ENCODE results near the gene P2RX2. TPM values are rescaled to one million over a fixed set of nuclear protein-coding genes. Genes with fewer than 3 reads are reported as not detected.

P2RX2 gene
- total RNA-seq, 1 donor from 2014 or later: not detected

DNA sequence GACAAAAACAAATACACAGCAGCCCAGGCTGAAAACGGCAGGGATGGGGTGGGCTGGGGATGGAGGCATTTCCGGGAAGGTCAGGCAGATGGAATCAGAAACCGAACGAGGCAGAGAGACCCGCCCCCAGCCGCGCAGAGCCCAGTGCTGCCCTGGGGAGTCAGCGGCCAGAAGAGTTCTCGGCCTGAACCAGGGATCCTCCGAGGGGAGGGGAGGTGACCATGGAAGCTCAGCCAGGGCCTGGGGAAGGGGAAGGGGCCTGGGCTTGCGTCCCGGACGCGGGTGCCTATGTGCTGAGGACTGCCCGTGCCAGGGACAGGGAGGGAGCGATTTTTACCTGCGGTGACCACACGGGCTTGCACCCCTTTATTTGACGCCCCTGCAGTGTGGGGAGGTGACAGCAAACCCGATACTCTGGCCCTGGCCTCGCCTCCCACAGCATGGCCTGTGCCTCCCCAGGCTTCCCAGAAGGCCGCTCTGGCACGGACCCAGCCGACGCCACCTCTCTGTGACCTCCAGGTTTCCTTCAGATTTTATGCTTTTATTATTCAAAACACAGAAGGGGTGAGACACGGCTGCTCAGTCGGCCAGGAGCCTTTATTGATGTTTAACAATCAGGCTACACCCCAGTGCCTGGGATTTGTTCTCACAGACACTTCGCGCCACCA is 15.9 kb upstream of the P2RX2 start:
- H3K4me1 Mint-ChIP-seq (ENCODE audit: low read depth, unreplicated experiment): peaks cover 3% of the 10 kb centered on the region
- peak overlapping the region; percentile 26 for H3K4me2 ChIP-seq (ENCODE audit: low read length)
- H3K4me3 ChIP-seq (ENCODE audit: insufficient read depth, low read depth, low read length): no peak overlapping the region
- DNase-seq (ENCODE audit: low read depth) (no peak), FAIRE-seq (no peak)
- no peak overlapping the region for H3K27ac ChIP-seq (ENCODE audit: low read depth, low read length)
- H3K9me3 ChIP-seq (ENCODE audit: insufficient read depth, low read depth, low read length): no peaks in the 10 kb centered on the region
- H3K9ac ChIP-seq (ENCODE audit: low read length): no peak overlapping the region
- TF ChIP-seq, protein P1, sequence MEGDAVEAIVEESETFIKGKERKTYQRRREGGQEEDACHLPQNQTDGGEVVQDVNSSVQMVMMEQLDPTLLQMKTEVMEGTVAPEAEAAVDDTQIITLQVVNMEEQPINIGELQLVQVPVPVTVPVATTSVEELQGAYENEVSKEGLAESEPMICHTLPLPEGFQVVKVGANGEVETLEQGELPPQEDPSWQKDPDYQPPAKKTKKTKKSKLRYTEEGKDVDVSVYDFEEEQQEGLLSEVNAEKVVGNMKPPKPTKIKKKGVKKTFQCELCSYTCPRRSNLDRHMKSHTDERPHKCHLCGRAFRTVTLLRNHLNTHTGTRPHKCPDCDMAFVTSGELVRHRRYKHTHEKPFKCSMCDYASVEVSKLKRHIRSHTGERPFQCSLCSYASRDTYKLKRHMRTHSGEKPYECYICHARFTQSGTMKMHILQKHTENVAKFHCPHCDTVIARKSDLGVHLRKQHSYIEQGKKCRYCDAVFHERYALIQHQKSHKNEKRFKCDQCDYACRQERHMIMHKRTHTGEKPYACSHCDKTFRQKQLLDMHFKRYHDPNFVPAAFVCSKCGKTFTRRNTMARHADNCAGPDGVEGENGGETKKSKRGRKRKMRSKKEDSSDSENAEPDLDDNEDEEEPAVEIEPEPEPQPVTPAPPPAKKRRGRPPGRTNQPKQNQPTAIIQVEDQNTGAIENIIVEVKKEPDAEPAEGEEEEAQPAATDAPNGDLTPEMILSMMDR (IDR thresholded peaks at IDR 0.05; ENCODE audit: insufficient read depth, low read depth, low read length): no peak
- no peak for TF ChIP-seq EZH2 (IDR thresholded peaks at IDR 0.05; ENCODE audit: insufficient read depth, low read length)
- no peak overlapping the region for H2AFZ ChIP-seq (ENCODE audit: low read depth, low read length)
- peaks cover 4% of the 10 kb centered on the region for H3K4me1 ChIP-seq (ENCODE audit: insufficient read depth, low read length)
- H3K36me3 Mint-ChIP-seq (ENCODE audit: low read depth, unreplicated experiment): no peaks in the 10 kb centered on the region
- H3K27ac Mint-ChIP-seq (ENCODE audit: unreplicated experiment): no peak overlapping the region
- H3K4me3 Mint-ChIP-seq (ENCODE audit: unreplicated experiment): no peak overlapping the region
- peaks cover 51% of the 10 kb centered on the region for H3K27me3 ChIP-seq (ENCODE audit: insufficient read depth, low read length)
- no peaks in the 10 kb centered on the region for H4K20me1 ChIP-seq (ENCODE audit: insufficient read depth, low read length)
- H3K36me3 ChIP-seq (ENCODE audit: insufficient read depth, low read length): no peaks in the 10 kb centered on the region
- H3K79me2 ChIP-seq (ENCODE audit: insufficient read depth, low read length): no peaks in the 10 kb centered on the region
- H3K27me3 Mint-ChIP-seq (ENCODE audit: low read depth, unreplicated experiment): peaks cover 41% of the 10 kb centered on the region
- no peaks in the 10 kb centered on the region for H3K9me3 Mint-ChIP-seq (ENCODE audit: unreplicated experiment)

DNA sequence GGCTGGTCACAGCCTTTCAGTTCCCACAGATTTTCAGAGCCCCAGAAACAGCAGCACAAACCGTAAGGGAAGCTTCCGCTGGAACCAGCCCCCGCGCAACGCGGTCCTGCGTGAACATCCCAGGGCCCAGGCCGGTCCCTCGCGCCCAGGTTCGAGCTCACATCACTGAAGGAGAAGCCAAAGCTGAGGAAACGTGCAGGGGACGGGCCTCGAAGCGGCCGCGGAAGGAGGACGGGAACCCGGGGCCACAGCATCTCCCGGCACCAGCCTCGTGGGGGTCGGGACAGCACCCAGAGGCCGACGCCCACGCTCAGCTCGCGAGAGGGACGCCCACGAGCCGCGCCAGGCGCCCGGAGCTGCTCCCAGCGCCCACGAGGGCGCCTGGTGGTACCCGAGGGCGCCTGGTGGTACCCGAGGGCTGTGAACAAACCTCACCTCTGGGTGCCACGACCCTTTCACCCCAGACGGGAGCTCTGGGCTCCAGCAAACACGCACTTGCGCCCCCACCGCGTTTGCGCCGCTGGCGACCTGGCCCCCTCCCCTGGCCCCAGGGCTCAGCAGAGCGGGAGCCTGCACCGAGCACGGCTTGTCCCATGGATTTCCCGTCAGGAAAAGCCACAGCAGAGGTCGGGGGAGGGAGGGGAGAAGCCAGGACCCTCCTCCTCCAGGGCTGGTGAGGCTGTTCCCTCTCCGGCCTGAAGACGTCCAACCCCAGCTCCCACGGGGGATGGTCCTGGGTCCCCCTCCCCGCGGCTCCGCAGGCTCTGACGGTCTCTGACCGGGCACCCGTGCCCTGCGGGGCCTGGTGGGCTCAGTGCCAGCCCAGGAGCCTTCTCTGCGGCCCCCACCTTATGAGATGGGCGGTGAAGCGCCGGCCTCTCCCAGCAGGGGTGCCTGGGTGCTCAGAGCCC is 15.1 kb upstream of the P2RX2 start:
- Histone ChIP-seq H3K27ac (ENCODE audit: low read depth, low read length) (no peak overlapping the region), H3K4me2 (ENCODE audit: low read length) (no peak overlapping the region), H2AFZ (ENCODE audit: low read depth, low read length) (no peak overlapping the region), H3K9me3 (ENCODE audit: insufficient read depth, low read depth, low read length) (no peaks in the 10 kb centered on the region), H3K27me3 (ENCODE audit: insufficient read depth, low read length) (peaks cover 51% of the 10 kb centered on the region), H4K20me1 (ENCODE audit: insufficient read depth, low read length) (no peaks in the 10 kb centered on the region), H3K4me3 (ENCODE audit: insufficient read depth, low read depth, low read length) (no peak overlapping the region), H3K9ac (ENCODE audit: low read length) (no peak overlapping the region), H3K36me3 (ENCODE audit: insufficient read depth, low read length) (no peaks in the 10 kb centered on the region), H3K4me1 (ENCODE audit: insufficient read depth, low read length) (peaks cover 4% of the 10 kb centered on the region), H3K79me2 (ENCODE audit: insufficient read depth, low read length) (no peaks in the 10 kb centered on the region)
- TF ChIP-seq EZH2 (IDR thresholded peaks at IDR 0.05; ENCODE audit: insufficient read depth, low read length): peak; percentile 93
- TF ChIP-seq, protein P1 (IDR thresholded peaks at IDR 0.05; ENCODE audit: insufficient read depth, low read depth, low read length): no peak
- Mint-ChIP-seq H3K36me3 (ENCODE audit: low read depth, unreplicated experiment) (no peaks in the 10 kb centered on the region), H3K27me3 (ENCODE audit: low read depth, unreplicated experiment) (peaks cover 48% of the 10 kb centered on the region), H3K4me1 (ENCODE audit: low read depth, unreplicated experiment) (peaks cover 10% of the 10 kb centered on the region), H3K4me3 (ENCODE audit: unreplicated experiment) (no peak overlapping the region), H3K9me3 (ENCODE audit: unreplicated experiment) (no peaks in the 10 kb centered on the region), H3K27ac (ENCODE audit: unreplicated experiment) (no peak overlapping the region)
- DNase-seq (ENCODE audit: low read depth) (no peak), FAIRE-seq (no peak)

Data from astrocyte (in vitro differentiated cells and primary cell).